ENCODE results near the gene SMYD3.

DNA sequence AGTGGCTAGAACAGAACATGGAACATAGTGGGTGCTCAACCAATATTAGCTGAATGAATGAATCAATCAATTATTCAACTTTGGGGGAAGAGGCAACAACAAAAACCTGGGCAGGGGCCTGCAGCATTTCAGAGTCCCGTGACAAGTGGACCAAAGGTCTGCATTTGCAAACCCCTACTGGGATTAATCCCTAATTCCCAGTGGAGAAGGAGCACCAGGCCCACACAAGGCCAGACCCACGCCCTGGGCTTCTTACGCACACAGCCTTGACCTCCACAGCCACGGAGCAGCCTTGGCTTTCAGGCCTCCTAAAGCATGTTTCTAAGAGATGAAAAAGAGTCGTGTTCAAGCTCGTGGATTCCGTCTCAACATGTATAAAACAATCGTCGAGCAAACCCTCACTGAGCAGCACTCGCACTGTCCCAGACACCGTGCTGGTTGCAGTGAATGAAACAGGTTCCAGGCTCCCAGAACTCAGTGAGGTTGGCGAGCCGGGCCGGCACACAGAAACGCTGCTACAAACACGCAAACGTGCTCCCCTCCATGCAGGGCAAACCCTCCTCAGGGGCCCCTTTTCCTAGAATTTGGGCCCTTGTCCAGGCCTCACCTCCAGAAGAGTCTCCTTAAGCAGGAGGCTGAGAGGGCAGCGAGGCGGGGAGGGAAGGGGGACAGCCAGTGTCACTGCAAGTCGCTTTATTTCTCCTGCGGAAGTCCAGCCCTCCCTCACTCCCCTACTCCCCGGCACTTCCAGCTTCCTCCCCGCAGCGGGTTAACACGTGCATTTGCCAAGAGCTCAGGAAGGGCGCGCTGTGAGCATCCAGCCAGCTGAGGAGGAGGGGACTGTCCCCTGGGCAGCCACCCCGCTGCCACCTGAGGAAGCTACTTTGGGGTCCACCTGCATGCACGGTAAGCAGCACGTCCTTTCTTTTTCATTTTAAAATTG, 795.8 kb downstream of the SMYD3 start:
- no peak for TF ChIP-seq EZH2 (IDR thresholded peaks at IDR 0.05; ENCODE audit: borderline replicate concordance)
- TF ChIP-seq, protein P1, sequence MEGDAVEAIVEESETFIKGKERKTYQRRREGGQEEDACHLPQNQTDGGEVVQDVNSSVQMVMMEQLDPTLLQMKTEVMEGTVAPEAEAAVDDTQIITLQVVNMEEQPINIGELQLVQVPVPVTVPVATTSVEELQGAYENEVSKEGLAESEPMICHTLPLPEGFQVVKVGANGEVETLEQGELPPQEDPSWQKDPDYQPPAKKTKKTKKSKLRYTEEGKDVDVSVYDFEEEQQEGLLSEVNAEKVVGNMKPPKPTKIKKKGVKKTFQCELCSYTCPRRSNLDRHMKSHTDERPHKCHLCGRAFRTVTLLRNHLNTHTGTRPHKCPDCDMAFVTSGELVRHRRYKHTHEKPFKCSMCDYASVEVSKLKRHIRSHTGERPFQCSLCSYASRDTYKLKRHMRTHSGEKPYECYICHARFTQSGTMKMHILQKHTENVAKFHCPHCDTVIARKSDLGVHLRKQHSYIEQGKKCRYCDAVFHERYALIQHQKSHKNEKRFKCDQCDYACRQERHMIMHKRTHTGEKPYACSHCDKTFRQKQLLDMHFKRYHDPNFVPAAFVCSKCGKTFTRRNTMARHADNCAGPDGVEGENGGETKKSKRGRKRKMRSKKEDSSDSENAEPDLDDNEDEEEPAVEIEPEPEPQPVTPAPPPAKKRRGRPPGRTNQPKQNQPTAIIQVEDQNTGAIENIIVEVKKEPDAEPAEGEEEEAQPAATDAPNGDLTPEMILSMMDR (IDR thresholded peaks at IDR 0.05; ENCODE audit: poor library complexity), result no peak

Data from hepatocyte (in vitro differentiated cells).